GM23338 (cell line): ENCODE results near the gene RHBDD1. TPM values are rescaled to one million over a fixed set of nuclear protein-coding genes. Genes with fewer than 3 reads are reported as not detected.

Experiments used
- ATAC-seq: fragments of 200-7000 bp; cut with Tn5 transposase; 3 replicates; pipeline ENCODE4 v1.9.1; 2020
- DNase-seq: peaks from one replicate; pipeline ENCODE4 v3.0.0-alpha.2; 2015; ENCODE audit warnings: low spot score
- H2AFZ ChIP-seq: fragments of 200-600 bp; sonication (generic); 2 replicates; pipeline ENCODE4 v1.8.0; 2016; ENCODE audit warnings: antibody characterized with exemption, mild to moderate bottlenecking, moderate library complexity
- H3F3A ChIP-seq: fragments of 200-600 bp; sonication (generic); replicated peaks from 2 replicates; pipeline ENCODE4 v1.8.0; 2017; ENCODE audit warnings: antibody characterized with exemption, mixed run types, low read depth
- H3K27ac ChIP-seq: fragments of 200-600 bp; sonication (generic); 2 replicates; pipeline ENCODE4 v1.6.1; 2016; ENCODE audit warnings: low read depth
- H3K27me3 ChIP-seq: fragments of 200-600 bp; sonication (generic); 2 replicates; pipeline ENCODE4 v1.8.0; 2016; ENCODE audit warnings: mild to moderate bottlenecking, mixed run types, moderate library complexity; ENCODE audit not compliant: insufficient read depth
- H3K36me3 ChIP-seq: fragments of 200-600 bp; sonication (generic); 2 replicates; pipeline ENCODE4 v1.8.0; 2016; ENCODE audit warnings: mild to moderate bottlenecking; ENCODE audit not compliant: insufficient read depth
- H3K4me1 ChIP-seq: fragments of 200-600 bp; sonication (generic); 2 replicates; pipeline ENCODE4 v1.8.0; 2016; ENCODE audit warnings: mild to moderate bottlenecking, moderate library complexity; ENCODE audit not compliant: insufficient read depth
- H3K4me2 ChIP-seq: fragments of 200-600 bp; sonication (generic); 2 replicates; pipeline ENCODE4 v1.7.1; 2017; ENCODE audit warnings: mixed run types
- H3K4me3 ChIP-seq: fragments of 200-600 bp; sonication (generic); 2 replicates; pipeline ENCODE4 v1.6.1; 2016; ENCODE audit warnings: mixed run types
- H3K79me2 ChIP-seq: fragments of 200-600 bp; sonication (generic); replicated peaks from 2 replicates; pipeline ENCODE4 v1.8.0; 2017; ENCODE audit warnings: mild to moderate bottlenecking; ENCODE audit not compliant: insufficient read depth
- H3K9me2 ChIP-seq: fragments of 200-600 bp; sonication (generic); 2 replicates; pipeline ENCODE4 v1.8.0; 2017; ENCODE audit not compliant: insufficient read depth
- H4K20me1 ChIP-seq: fragments of 200-600 bp; sonication (generic); replicated peaks from 2 replicates; pipeline ENCODE4 v1.8.0; 2017; ENCODE audit warnings: mild to moderate bottlenecking; ENCODE audit not compliant: insufficient read depth
- H3K27ac Mint-ChIP-seq: 2 replicates; pipeline ENCODE4 v1.8.0; 2020; ENCODE audit warnings: inconsistent platforms, mild to moderate bottlenecking, moderate library complexity, mixed read lengths
- H3K27me3 Mint-ChIP-seq: 3 replicates; pipeline ENCODE4 v1.8.0; 2022; ENCODE audit warnings: low read depth, mild to moderate bottlenecking, moderate library complexity, mixed read lengths, inconsistent platforms; ENCODE audit not compliant: insufficient read depth, poor library complexity
- H3K36me3 Mint-ChIP-seq: 3 replicates; pipeline ENCODE4 v1.8.0; 2021; ENCODE audit warnings: low read depth, mild to moderate bottlenecking, inconsistent platforms, moderate library complexity, mixed read lengths
- H3K4me1 Mint-ChIP-seq: 3 replicates; pipeline ENCODE4 v1.8.0; 2020; ENCODE audit warnings: mild to moderate bottlenecking, inconsistent platforms, mixed read lengths
- H3K4me3 Mint-ChIP-seq: 3 replicates; pipeline ENCODE4 v1.8.0; 2021; ENCODE audit warnings: moderate library complexity, mild to moderate bottlenecking, inconsistent platforms, mixed read lengths
- H3K9me3 Mint-ChIP-seq: 3 replicates; pipeline ENCODE4 v1.8.0; 2020; ENCODE audit warnings: moderate library complexity, mild to moderate bottlenecking, inconsistent platforms, mixed read lengths
- CREB1 ChIP-seq: fragments of 250-450 bp; sonication (Bioruptor Pico); IDR thresholded peaks from 2 replicates; pipeline ENCODE4 v1.5.0; 2020; ENCODE audit warnings: low read depth, mild to moderate bottlenecking, moderate library complexity
- EZH2 ChIP-seq: fragments of 200-600 bp; sonication (generic); IDR thresholded peaks from one replicate; pipeline ENCODE4 v1.8.0; 2017; ENCODE audit warnings: antibody characterized with exemption, mild to moderate bottlenecking, low read depth; ENCODE audit not compliant: unreplicated experiment
- EZH2phosphoT487 ChIP-seq: fragments of 200-600 bp; sonication (generic); IDR thresholded peaks from one replicate; pipeline ENCODE4 v1.8.1; 2018; ENCODE audit warnings: antibody characterized with exemption; ENCODE audit not compliant: unreplicated experiment
- JUNB ChIP-seq: IDR thresholded peaks from one replicate; pipeline ENCODE4 v1.6.1; 2016; ENCODE audit warnings: antibody characterized with exemption; ENCODE audit not compliant: unreplicated experiment
- NANOG ChIP-seq: IDR thresholded peaks from 2 replicates; pipeline ENCODE4 v1.6.1; 2016; ENCODE audit warnings: antibody characterized with exemption, borderline replicate concordance
- POLR2AphosphoS5 ChIP-seq: IDR thresholded peaks from 2 replicates; pipeline ENCODE4 v1.6.1; 2016; ENCODE audit warnings: antibody characterized with exemption, low read depth
- REST ChIP-seq: IDR thresholded peaks from one replicate; pipeline ENCODE4 v1.6.1; 2018; ENCODE audit warnings: antibody characterized with exemption; ENCODE audit not compliant: unreplicated experiment
- STAT1 ChIP-seq: IDR thresholded peaks from one replicate; pipeline ENCODE4 v1.6.1; 2016; ENCODE audit warnings: antibody characterized with exemption; ENCODE audit not compliant: unreplicated experiment
- ZNF114 ChIP-seq: fragments of 250-450 bp; sonication (Bioruptor Pico); IDR thresholded peaks from 2 replicates; pipeline ENCODE4 v1.5.0; 2020; ENCODE audit warnings: mild to moderate bottlenecking, moderate library complexity
- ZNF331 ChIP-seq: fragments of 250-450 bp; sonication (Bioruptor Pico); IDR thresholded peaks from 2 replicates; pipeline ENCODE4 v1.5.0; 2020; ENCODE audit warnings: low read depth, mild to moderate bottlenecking, moderate library complexity
- ZNF462 ChIP-seq: fragments of 250-450 bp; sonication (Bioruptor Pico); IDR thresholded peaks from 2 replicates; pipeline ENCODE4 v1.5.0; 2020; ENCODE audit warnings: mild to moderate bottlenecking, moderate library complexity
- polyA plus RNA-seq: library from polyadenylated mRNA; unstranded; fragments of >200 nt; fragmentation: Nextera tagmentation; extraction: Ambion mirVana; gene quantifications from 2 replicates; pipeline ENCODE4 v1.2.1, GENCODE V29; 2016
- total RNA-seq: library from RNA; depleted of rRNA; stranded (reverse); fragments of >200 nt; shearing (Covaris generic); gene quantifications from 2 replicates; pipeline ENCODE4 v1.2.3, GENCODE V29; 2014
- TF ChIP-seq, protein P1 (sequence below): IDR thresholded peaks from 2 replicates; pipeline ENCODE4 v1.6.1; 2016; ENCODE audit warnings: antibody characterized with exemption
- TF ChIP-seq, protein P2 (sequence below), 2 experiments: fragments of 200-600 bp in 1 of 2; sonication (generic) in 1 of 2; conservative IDR thresholded peaks; 2 replicates each; pipeline versions ENCODE4 v1.5.1 to v1.6.1; 2016 to 2017; ENCODE audit warnings: antibody characterized with exemption in 2 of 2, low read depth in 2 of 2, mild to moderate bottlenecking in 2 of 2, moderate library complexity in 1 of 2

The RHBDD1 gene
- total and polyA plus RNA-seq, 2 experiments from 2014 or later, result 7.3 to 13.0 TPM

DNA sequence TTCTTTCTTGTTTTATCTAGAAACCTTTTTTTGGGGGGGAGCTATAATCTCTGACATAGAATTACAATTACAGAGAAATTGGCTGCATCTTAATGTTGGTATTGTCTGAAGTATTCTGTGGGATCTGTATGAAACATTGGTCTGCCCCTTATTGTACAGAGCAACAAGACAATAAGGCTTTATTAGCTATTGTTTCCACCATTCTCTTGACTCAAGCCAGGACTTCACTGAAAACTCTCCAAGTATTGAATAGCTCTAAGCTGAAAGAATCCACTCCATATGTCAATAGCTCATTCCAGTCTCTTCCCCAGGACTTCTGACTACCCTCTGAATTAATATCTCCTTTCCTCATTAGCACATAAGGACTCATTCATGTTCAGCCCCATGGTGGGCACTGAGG is 77.8 kb downstream of the RHBDD1 start:
- Histone ChIP-seq H3K36me3 (no peaks in the 10 kb centered on the region), H3K4me3 (no peak overlapping the region), H3K27ac (no peak overlapping the region), H3K4me1 (no peaks in the 10 kb centered on the region), H3K79me2 (no peaks in the 10 kb centered on the region), H3K27me3 (no peaks in the 10 kb centered on the region), H2AFZ (no peak overlapping the region), H3F3A (no peaks in the 10 kb centered on the region), H4K20me1 (no peaks in the 10 kb centered on the region), H3K4me2 (no peak overlapping the region), H3K9me2 (no peaks in the 10 kb centered on the region)
- no peaks in the 10 kb centered on the region for H3K4me1 Mint-ChIP-seq
- DNase-seq (no peak), ATAC-seq (no peak)
- TF ChIP-seq POLR2AphosphoS5, result no peak
- TF ChIP-seq ZNF114 (CRISPR knock-in tag), result no peak
- TF ChIP-seq STAT1, result no peak
- no peak for TF ChIP-seq ZNF462
- TF ChIP-seq EZH2phosphoT487, result no peak
- TF ChIP-seq, protein P1, sequence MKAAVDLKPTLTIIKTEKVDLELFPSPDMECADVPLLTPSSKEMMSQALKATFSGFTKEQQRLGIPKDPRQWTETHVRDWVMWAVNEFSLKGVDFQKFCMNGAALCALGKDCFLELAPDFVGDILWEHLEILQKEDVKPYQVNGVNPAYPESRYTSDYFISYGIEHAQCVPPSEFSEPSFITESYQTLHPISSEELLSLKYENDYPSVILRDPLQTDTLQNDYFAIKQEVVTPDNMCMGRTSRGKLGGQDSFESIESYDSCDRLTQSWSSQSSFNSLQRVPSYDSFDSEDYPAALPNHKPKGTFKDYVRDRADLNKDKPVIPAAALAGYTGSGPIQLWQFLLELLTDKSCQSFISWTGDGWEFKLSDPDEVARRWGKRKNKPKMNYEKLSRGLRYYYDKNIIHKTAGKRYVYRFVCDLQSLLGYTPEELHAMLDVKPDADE, result no peak
- TF ChIP-seq, protein P2, sequence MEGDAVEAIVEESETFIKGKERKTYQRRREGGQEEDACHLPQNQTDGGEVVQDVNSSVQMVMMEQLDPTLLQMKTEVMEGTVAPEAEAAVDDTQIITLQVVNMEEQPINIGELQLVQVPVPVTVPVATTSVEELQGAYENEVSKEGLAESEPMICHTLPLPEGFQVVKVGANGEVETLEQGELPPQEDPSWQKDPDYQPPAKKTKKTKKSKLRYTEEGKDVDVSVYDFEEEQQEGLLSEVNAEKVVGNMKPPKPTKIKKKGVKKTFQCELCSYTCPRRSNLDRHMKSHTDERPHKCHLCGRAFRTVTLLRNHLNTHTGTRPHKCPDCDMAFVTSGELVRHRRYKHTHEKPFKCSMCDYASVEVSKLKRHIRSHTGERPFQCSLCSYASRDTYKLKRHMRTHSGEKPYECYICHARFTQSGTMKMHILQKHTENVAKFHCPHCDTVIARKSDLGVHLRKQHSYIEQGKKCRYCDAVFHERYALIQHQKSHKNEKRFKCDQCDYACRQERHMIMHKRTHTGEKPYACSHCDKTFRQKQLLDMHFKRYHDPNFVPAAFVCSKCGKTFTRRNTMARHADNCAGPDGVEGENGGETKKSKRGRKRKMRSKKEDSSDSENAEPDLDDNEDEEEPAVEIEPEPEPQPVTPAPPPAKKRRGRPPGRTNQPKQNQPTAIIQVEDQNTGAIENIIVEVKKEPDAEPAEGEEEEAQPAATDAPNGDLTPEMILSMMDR (conservative IDR thresholded peaks at IDR 0.05; ENCODE audit: low read depth in 2 of 2), result no peak
- no peak for TF ChIP-seq NANOG
- no peak for TF ChIP-seq JUNB
- no peak for TF ChIP-seq CREB1
- TF ChIP-seq ZNF331, result no peak
- TF ChIP-seq REST, result no peak
- no peak for TF ChIP-seq EZH2
- H3K4me3 Mint-ChIP-seq, result no peak overlapping the region
- H3K27ac Mint-ChIP-seq, result no peak overlapping the region
- no peaks in the 10 kb centered on the region for H3K9me3 Mint-ChIP-seq
- H3K27me3 Mint-ChIP-seq, result peaks cover 1% of the 10 kb centered on the region
- H3K36me3 Mint-ChIP-seq, result no peaks in the 10 kb centered on the region
